ENCODE results near the gene TIGAR. TPM values are rescaled to one million over a fixed set of nuclear protein-coding genes. Genes with fewer than 3 reads are reported as not detected.

Gene TIGAR
- total and polyA plus RNA-seq, 2 of the 8 experiments (the other 6 are each of a cell fraction or from before 2014, with no cell fraction given), result 3.8 to 26.4 TPM

DNA sequence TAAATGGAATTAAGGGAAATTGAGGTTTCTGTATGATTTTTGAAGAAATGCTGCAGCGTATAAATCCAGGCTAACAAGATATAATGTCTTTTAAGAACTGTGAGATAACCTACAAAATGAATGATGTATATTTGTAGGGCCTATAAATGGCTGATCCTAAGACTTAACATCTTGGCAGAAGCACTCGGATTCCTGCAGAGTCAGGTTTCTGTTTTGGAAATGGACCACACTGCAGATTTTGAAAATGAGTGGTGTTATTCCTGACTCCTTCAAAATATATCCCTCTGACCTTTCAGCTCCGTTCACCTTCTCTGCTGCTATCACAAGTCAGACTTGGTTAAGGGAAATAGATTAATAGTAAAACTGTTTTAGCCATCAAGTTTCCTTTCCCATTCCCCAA lies 5.0 kb downstream of the TIGAR start:
- Histone ChIP-seq H2BK20ac (ENCODE audit: low read length) (no peak overlapping the region), H3K23ac (ENCODE audit: insufficient read length) (no peak overlapping the region), H4K5ac (ENCODE audit: insufficient read length, low read depth, low read length) (no peak overlapping the region), H3K4me2 (ENCODE audit: insufficient read depth in 1 of 2, low read depth in 2 of 2, low read length in 2 of 2) (no peak overlapping the region), H3K56ac (replicated peaks; ENCODE audit: insufficient read length, low read depth, low read length) (no peak overlapping the region), H2AK5ac (ENCODE audit: low read depth, low read length) (no peak overlapping the region), H2BK120ac (replicated peaks; ENCODE audit: low read depth, low read length) (no peak overlapping the region), H3K27ac (ENCODE audit: low read depth, low read length) (no peak overlapping the region), H2BK12ac (ENCODE audit: low read depth, low read length) (no peak overlapping the region), H3K27me3 (replicated peaks in 1 of 4; ENCODE audit: control insufficient read depth in 3 of 4, extremely low read depth in 1 of 4, insufficient read depth in 3 of 4, low read length in 3 of 4) (no peaks in the 10 kb centered on the region), H4K20me1 (replicated peaks in 1 of 2; ENCODE audit: control insufficient read depth in 1 of 2, insufficient read depth in 2 of 2, low read length in 2 of 2) (peaks cover 0 to 4% of the 10 kb centered on the region in 2 experiments), H3K36me3 (ENCODE audit: control insufficient read depth in 2 of 4, insufficient read depth in 4 of 4, low read length in 3 of 4) (peaks cover 2 to 6% (median 3%) of the 10 kb centered on the region in 4 experiments; a peak in 4 of 8 replicates), H3K23me2 (ENCODE audit: low read depth, low read length) (peaks cover 7% of the 10 kb centered on the region; the same call in 1 of the 2 replicates), H4K8ac (ENCODE audit: extremely low read depth, insufficient read depth, low read length) (no peak overlapping the region), H3K4ac (replicated peaks; ENCODE audit: insufficient read length, low read depth, low read length) (no peak overlapping the region), H3K18ac (ENCODE audit: extremely low read depth, low read length) (no peak overlapping the region), H3K4me3 (ENCODE audit: extremely low read depth in 1 of 4, insufficient read depth in 2 of 4, low read depth in 3 of 4, low read length in 4 of 4) (no peak overlapping the region), H4K91ac (replicated peaks; ENCODE audit: insufficient read length, low read length) (no peak overlapping the region), H3K14ac (ENCODE audit: insufficient read length) (no peak overlapping the region), H3K9ac (replicated peaks in 1 of 4; ENCODE audit: extremely low read depth in 1 of 4, low read depth in 3 of 4, low read length in 3 of 4) (no peak overlapping the region), H3K9me3 (ENCODE audit: insufficient read depth in 2 of 2, low read depth in 1 of 2, low read length in 1 of 2) (no peaks in the 10 kb centered on the region; a peak in 1 of 4 replicates), H2AFZ (ENCODE audit: low read length) (no peak overlapping the region), H2BK15ac (ENCODE audit: low read length) (no peak overlapping the region), H3K4me1 (replicated peaks in 1 of 4; ENCODE audit: control insufficient read depth in 3 of 4, insufficient read depth in 4 of 4, low read length in 3 of 4) (peaks cover 0 to 6% (median 1%) of the 10 kb centered on the region in 4 experiments; a peak in 4 of 7 replicates), H2BK5ac (ENCODE audit: low read depth, low read length) (no peak overlapping the region), H3K79me2 (ENCODE audit: control insufficient read depth in 1 of 2, insufficient read depth in 2 of 2, low read length in 2 of 2) (peaks cover 0 to 63% of the 10 kb centered on the region in 2 experiments; a peak in 2 of 4 replicates), H3K79me1 (ENCODE audit: low read depth, low read length) (peaks cover 3% of the 10 kb centered on the region; the same call in 1 of the 2 replicates)
- DNase-seq (ENCODE audit: low read depth in 1 of 2, low spot score in 2 of 2) (no peak), FAIRE-seq (no peak)
- POLR2A ChIA-PET (ENCODE audit: partially characterized antibody), result interaction anchor here (0.6 kb wide), 1 partner anchor 29 kb away, joined by 4 read pairs; no protein-coding TSS in a partner anchor
- CTCF ChIA-PET (ENCODE audit: partially characterized antibody), result no interaction called here
- WGBS, 2 experiments (ENCODE audit: extremely low coverage in 1 of 2, insufficient coverage in 1 of 2, insufficient read length in 1 of 2, insufficient replicate concordance in 2 of 2, low coverage in 1 of 2, low lambda C conversion rate in 2 of 2, missing lambda C conversion rate in 1 of 2), result 85% methylated on average over 3 of the region's 3 CpGs; no CpG with 5 or more reads in 1 of the 2 experiments
- TF ChIP-seq SP2 (IDR thresholded peaks at IDR 0.05; ENCODE audit: low read length) (no peak), RXRA (IDR thresholded peaks at IDR 0.05; ENCODE audit: insufficient read depth, low read depth, low read length) (no peak)
